Keratinocyte (primary cell): ENCODE measurements around the gene BAG1.

ENCODE experiments used
- EZH2 ChIP-seq: IDR thresholded peaks from one replicate; pipeline ENCODE4 v1.6.1; 2012; ENCODE audit warnings: inconsistent platforms, mild to moderate bottlenecking, low read length, moderate library complexity
- TF ChIP-seq, protein P1 (sequence below), 3 experiments: IDR thresholded peaks in 1 of 3; conservative IDR thresholded peaks in 1 of 3; optimal IDR thresholded peaks in 1 of 3; 2 replicates in 2 of 3; 3 replicates in 1 of 3; pipeline versions ENCODE3 to v1.5.1; 2011; ENCODE audit warnings: low read length in 3 of 3, mild to moderate bottlenecking in 3 of 3, moderate library complexity in 2 of 3, control low read depth in 1 of 3, inconsistent platforms in 1 of 3; ENCODE audit not compliant: insufficient read depth in 2 of 3; ENCODE audit errors: extremely low read depth in 1 of 3

DNA sequence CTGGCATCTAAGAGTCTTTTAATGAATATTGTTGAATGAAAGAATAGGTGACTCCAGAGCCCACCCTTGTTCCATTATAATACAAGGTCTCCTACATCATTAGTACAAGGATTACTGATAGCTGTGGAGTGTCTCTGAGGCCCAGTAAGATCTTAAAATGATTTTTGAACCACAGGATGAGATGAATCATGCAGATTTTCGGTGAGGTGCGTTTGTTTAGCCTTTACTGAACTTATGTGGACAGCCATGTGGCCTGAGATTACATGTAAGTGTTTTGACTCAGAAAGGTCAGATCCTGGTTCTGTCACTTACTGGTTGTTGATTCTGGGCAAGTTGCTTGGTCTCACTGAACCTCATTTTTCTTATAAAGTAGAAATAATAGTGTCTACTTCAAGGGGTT, 47.4 kb upstream of the BAG1 start:
- TF ChIP-seq, protein P1, sequence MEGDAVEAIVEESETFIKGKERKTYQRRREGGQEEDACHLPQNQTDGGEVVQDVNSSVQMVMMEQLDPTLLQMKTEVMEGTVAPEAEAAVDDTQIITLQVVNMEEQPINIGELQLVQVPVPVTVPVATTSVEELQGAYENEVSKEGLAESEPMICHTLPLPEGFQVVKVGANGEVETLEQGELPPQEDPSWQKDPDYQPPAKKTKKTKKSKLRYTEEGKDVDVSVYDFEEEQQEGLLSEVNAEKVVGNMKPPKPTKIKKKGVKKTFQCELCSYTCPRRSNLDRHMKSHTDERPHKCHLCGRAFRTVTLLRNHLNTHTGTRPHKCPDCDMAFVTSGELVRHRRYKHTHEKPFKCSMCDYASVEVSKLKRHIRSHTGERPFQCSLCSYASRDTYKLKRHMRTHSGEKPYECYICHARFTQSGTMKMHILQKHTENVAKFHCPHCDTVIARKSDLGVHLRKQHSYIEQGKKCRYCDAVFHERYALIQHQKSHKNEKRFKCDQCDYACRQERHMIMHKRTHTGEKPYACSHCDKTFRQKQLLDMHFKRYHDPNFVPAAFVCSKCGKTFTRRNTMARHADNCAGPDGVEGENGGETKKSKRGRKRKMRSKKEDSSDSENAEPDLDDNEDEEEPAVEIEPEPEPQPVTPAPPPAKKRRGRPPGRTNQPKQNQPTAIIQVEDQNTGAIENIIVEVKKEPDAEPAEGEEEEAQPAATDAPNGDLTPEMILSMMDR (optimal IDR thresholded peaks at IDR 0.05 in 1 of 3, IDR thresholded peaks at IDR 0.05 in 1 of 3, conservative IDR thresholded peaks at IDR 0.05 in 1 of 3; ENCODE audit: extremely low read depth in 1 of 3, insufficient read depth in 2 of 3, low read length in 3 of 3) = no peak
- TF ChIP-seq EZH2 = no peak
